GM13977 (cell line): ENCODE results near the gene ATP2B3.

Source experiments
- DNase-seq: peaks from one replicate; pipeline ENCODE4 v3.0.0; 2012; ENCODE audit warnings: low spot score
- CTCF ChIP-seq: IDR thresholded peaks from 2 replicates; pipeline ENCODE4 v1.5.1; 2012; ENCODE audit warnings: mild to moderate bottlenecking, control low read depth; ENCODE audit not compliant: insufficient read depth; ENCODE audit errors: extremely low read depth, missing control alignments
- in situ Hi-C: fragments of 300-500 bp; cut with MboI; formaldehyde crosslinking; loops from one replicate; pipeline ENCODE4 v1.12.0; 2022; ENCODE audit warnings: low sequenced_read_pairs, low pct_unique_long_range_greater_than_20kb, mixed read lengths, inconsistent platforms; ENCODE audit not compliant: unreplicated experiment

ATP2B3 gene

GRCh38 chrX:153573984-153574383 is 56.5 kb downstream of the ATP2B3 start:
- in situ Hi-C loops, result no loop called here
- peak; percentile 56 for DNase-seq
- peak; percentile 2 for TF ChIP-seq CTCF

- DNase-seq, result no peak
- TF ChIP-seq CTCF, result no peak
- in situ Hi-C loops, result no loop called here
Measured at GRCh38 chrX:153576239-153576870, 58.9 kb downstream of the ATP2B3 start.

- in situ Hi-C loops, result no loop called here
- no peak for TF ChIP-seq CTCF
- no peak for DNase-seq
Measured at GRCh38 chrX:153576961-153577360, 59.5 kb downstream of the ATP2B3 start.

- in situ Hi-C loops, result no loop called here
- DNase-seq, result no peak
- TF ChIP-seq CTCF, result no peak
Measured at GRCh38 chrX:153578200-153578835, 60.9 kb downstream of the ATP2B3 start.

- no peak for TF ChIP-seq CTCF
- no peak for DNase-seq
- in situ Hi-C loops, result no loop called here
Measured at GRCh38 chrX:153578889-153579288, 61.4 kb downstream of the ATP2B3 start.

- in situ Hi-C loops, result no loop called here
- no peak for DNase-seq
- no peak for TF ChIP-seq CTCF
Measured at GRCh38 chrX:153580700-153581386, 63.4 kb downstream of the ATP2B3 start.
